PC-9 (cell line): ENCODE data around the gene NYAP1. TPM values are rescaled to one million over a fixed set of nuclear protein-coding genes. Genes with fewer than 3 reads are reported as not detected.
A peak's percentile ranks its signal among the peaks of the same experiment; 100 is the strongest.
"Not testable (repeated sequence)": the region's sequence is repeated elsewhere in the genome, so short reads cannot be mapped to it uniquely, and the experiment has no call there.

Experiments
- BruUV-seq: library from RNA; stranded (reverse); fragments of 400-500 nt; replicated peaks from 2 replicates; lab custom pipeline; 2021; lab: Mats Ljungman, UMichigan
- CTCF ChIA-PET: fragments of 300-600 bp; sonication (Branson Sonifier 250); formaldehyde crosslinking; loops from one replicate; lab custom pipeline; 2022; ENCODE audit warnings: antibody characterized with exemption; lab: Charles Lee
- POLR2A ChIA-PET: fragments of 300-600 bp; sonication (Branson Sonifier 250); formaldehyde crosslinking; loops from one replicate; lab custom pipeline; 2022; ENCODE audit warnings: antibody characterized with exemption; ENCODE audit not compliant: unreplicated experiment; lab: Charles Lee
- DNase-seq, 2 experiments: peaks; one replicate each; pipeline versions ENCODE4 v3.0.0 to v3.0.0-alpha.2; 2015 to 2022; ENCODE audit warnings: mixed read lengths in 1 of 2
- H2AFZ ChIP-seq: fragments of 200-600 bp; sonication (generic); 2 replicates; pipeline ENCODE4 v1.8.1; 2017; ENCODE audit warnings: antibody characterized with exemption
- H3F3A ChIP-seq: fragments of 200-600 bp; sonication (generic); 2 replicates; pipeline ENCODE4 v1.8.1; 2017; ENCODE audit warnings: antibody characterized with exemption, mild to moderate bottlenecking, low read depth; ENCODE audit not compliant: insufficient read depth
- H3K27ac ChIP-seq: fragments of 200-600 bp; sonication (generic); 2 replicates; pipeline ENCODE4 v1.6.1; 2016; ENCODE audit warnings: mixed run types
- H3K27me3 ChIP-seq: fragments of 200-600 bp; sonication (generic); 2 replicates; pipeline ENCODE4 v1.6.1; 2016; ENCODE audit warnings: low read depth, mixed run types; ENCODE audit not compliant: insufficient read depth
- H3K36me3 ChIP-seq: fragments of 200-600 bp; sonication (generic); 2 replicates; pipeline ENCODE4 v1.6.1; 2016; ENCODE audit warnings: low read depth, mixed run types
- H3K4me1 ChIP-seq: fragments of 200-600 bp; sonication (generic); replicated peaks from 2 replicates; pipeline ENCODE4 v1.6.1; 2016; ENCODE audit warnings: mixed run types; ENCODE audit not compliant: insufficient read depth
- H3K4me2 ChIP-seq: fragments of 200-600 bp; sonication (generic); 2 replicates; pipeline ENCODE4 v1.6.1; 2017; ENCODE audit warnings: mixed run types
- H3K4me3 ChIP-seq: fragments of 200-600 bp; sonication (generic); 2 replicates; pipeline ENCODE4 v1.6.1; 2016; ENCODE audit warnings: mixed run types
- H3K79me2 ChIP-seq: fragments of 200-600 bp; sonication (generic); 2 replicates; pipeline ENCODE4 v1.6.1; 2017; ENCODE audit warnings: low read depth, mixed run types
- H3K9me2 ChIP-seq: fragments of 200-600 bp; sonication (generic); 2 replicates; pipeline ENCODE4 v1.8.1; 2017; ENCODE audit warnings: mild to moderate bottlenecking; ENCODE audit not compliant: insufficient read depth
- H3K9me3 ChIP-seq: fragments of 200-600 bp; sonication (generic); 2 replicates; pipeline ENCODE4 v1.8.1; 2016; ENCODE audit warnings: low read depth; ENCODE audit not compliant: insufficient read depth
- H4K20me1 ChIP-seq: fragments of 200-600 bp; sonication (generic); 2 replicates; pipeline ENCODE4 v1.8.1; 2017; ENCODE audit not compliant: insufficient read depth
- CTCF ChIP-seq: fragments of 200-600 bp; sonication (generic); conservative IDR thresholded peaks from 2 replicates; pipeline ENCODE4 v1.6.1; 2017; ENCODE audit warnings: mixed run types, antibody characterized with exemption, mild to moderate bottlenecking, moderate library complexity
- EZH2 ChIP-seq: fragments of 200-600 bp; sonication (generic); IDR thresholded peaks from 2 replicates; pipeline ENCODE4 v1.8.0; 2017; ENCODE audit warnings: antibody characterized with exemption, low read depth
- intact Hi-C: fragments of 100-400 bp; cut with micrococcal nuclease; formaldehyde crosslinking; loops from one replicate; pipeline ENCODE4 v1.10.0; 2022; ENCODE audit not compliant: unreplicated experiment
- total RNA-seq: library from RNA; stranded (reverse); gene quantifications from 2 replicates; pipeline ENCODE4 v1.2.3, GENCODE V29; 2021

Gene NYAP1
- total RNA-seq, 1 experiment from 2014 or later, result 1.3 TPM

- BruUV-seq, result no TSS peak
- H4K20me1 ChIP-seq, result no peaks in the 10 kb centered on the region
- no peaks in the 10 kb centered on the region for H3K9me3 ChIP-seq
- no peak overlapping the region for H3K27ac ChIP-seq
- TF ChIP-seq EZH2, result no peak
- no peak for TF ChIP-seq CTCF
- peak in 1 of 2 experiments; percentile 51 for DNase-seq
- peak overlapping the region; percentile 98 for H3K4me2 ChIP-seq
- H3K4me3 ChIP-seq, result peak overlapping the region; percentile 79
- H3K36me3 ChIP-seq, result no peaks in the 10 kb centered on the region
- H3K4me1 ChIP-seq, result peaks cover 58% of the 10 kb centered on the region
- H3K79me2 ChIP-seq, result peaks cover 47% of the 10 kb centered on the region
- intact Hi-C loops, result no loop called here
- ChIA-PET POLR2A (no interaction called here), CTCF (interaction anchor here (0.6 to 1.1 kb wide), 2 partner anchors 20 to 49 kb away, joined by 3 to 25 read pairs; no protein-coding TSS in a partner anchor)
- peaks cover 38% of the 10 kb centered on the region for H3F3A ChIP-seq
- H3K27me3 ChIP-seq, result no peaks in the 10 kb centered on the region
- H2AFZ ChIP-seq, result peak overlapping the region; percentile 69
- H3K9me2 ChIP-seq, result no peaks in the 10 kb centered on the region
These were observed 56.5 kb downstream of the NYAP1 start for GRCh38 chr7:100540073-100540723.

GRCh38 chr7:100541309-100541708 is 57.6 kb downstream of the NYAP1 start:
- H3K36me3 ChIP-seq, BruUV-seq, H3K4me2 ChIP-seq, H3K9me2 ChIP-seq, H3K27ac ChIP-seq, POLR2A ChIA-PET, H3K27me3 ChIP-seq, H3K9me3 ChIP-seq, H2AFZ ChIP-seq, H4K20me1 ChIP-seq, DNase-seq, H3K4me3 ChIP-seq, intact Hi-C loops: not testable (repeated sequence)
- Histone ChIP-seq H3K4me1 (peaks cover 69% of the 10 kb centered on the region), H3F3A (peaks cover 49% of the 10 kb centered on the region), H3K79me2 (peaks cover 47% of the 10 kb centered on the region)
- CTCF ChIA-PET, result interaction anchor here (0.8 to 1.1 kb wide), 2 partner anchors 19 to 23 kb away, joined by 5 to 25 read pairs; no protein-coding TSS in a partner anchor

- Histone ChIP-seq H3K4me2 (peak overlapping the region; percentile 76), H4K20me1 (no peaks in the 10 kb centered on the region), H3K9me2 (no peaks in the 10 kb centered on the region), H2AFZ (no peak overlapping the region), H3K4me1 (peaks cover 86% of the 10 kb centered on the region), H3K4me3 (no peak overlapping the region; the same call in 1 of the 2 replicates), H3K79me2 (peaks cover 62% of the 10 kb centered on the region), H3K36me3 (no peaks in the 10 kb centered on the region), H3F3A (peaks cover 72% of the 10 kb centered on the region), H3K9me3 (no peaks in the 10 kb centered on the region), H3K27me3 (no peaks in the 10 kb centered on the region), H3K27ac (peak overlapping the region; percentile 98)
- intact Hi-C loops, result no loop called here
- BruUV-seq, result no TSS peak
- CTCF ChIA-PET, result interaction anchor here (0.6 kb wide), 2 partner anchors 11 to 164 kb away, joined by 3 to 8 read pairs; no protein-coding TSS in a partner anchor
- POLR2A ChIA-PET, result no interaction called here
- no peak for TF ChIP-seq EZH2
- no peak for TF ChIP-seq CTCF
- no peak for DNase-seq
These were observed 59.9 kb downstream of the NYAP1 start for GRCh38 chr7:100543586-100543985.
